GM19238 (cell line): ENCODE results near the gene SPDYE18.
"Not testable (repeated sequence)": the region's sequence is repeated elsewhere in the genome, so short reads cannot be mapped to it uniquely, and the experiment has no call there.

Source experiments
- DNase-seq: peaks from one replicate; pipeline ENCODE4 v3.0.0; 2011; ENCODE audit warnings: low spot score; ENCODE audit not compliant: insufficient read length

The SPDYE18 gene

DNA sequence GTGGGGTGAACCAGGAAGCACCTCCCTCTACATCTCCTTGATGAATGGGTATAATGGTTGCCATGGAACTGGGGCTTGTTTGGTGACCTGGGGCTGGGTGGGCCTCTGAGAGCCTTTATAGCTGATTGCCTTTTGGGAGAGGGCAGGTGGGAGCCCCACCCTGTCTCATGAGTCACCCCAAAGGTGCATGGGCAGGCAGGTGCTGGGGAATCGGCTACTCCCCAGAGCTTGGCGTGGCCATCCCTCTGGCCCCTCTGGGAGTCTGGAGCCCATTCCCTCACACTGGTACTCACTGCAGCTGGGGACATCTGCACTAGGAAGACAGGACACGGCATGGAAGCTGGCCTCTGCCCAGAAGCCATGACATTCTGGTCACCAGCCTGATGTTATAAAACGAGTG lies at the start of gene SPDYE18:
Gene SPDYE18 (minus strand): TSS at position 2 of the 400 bp plus-strand sequence. CDS start 2,046 bp downstream, outside the sequence.
- DNase-seq: not testable (repeated sequence)

- not testable (repeated sequence) for DNase-seq
Measured at GRCh38 chr7:77108362-77108761, 46.0 kb upstream of the SPDYE18 start.

GRCh38 chr7:77107659-77108058 lies 45.3 kb upstream of the SPDYE18 start:
- DNase-seq: not testable (repeated sequence)

- not testable (repeated sequence) for DNase-seq
Measured at GRCh38 chr7:77105904-77106303, 43.5 kb upstream of the SPDYE18 start.

DNA sequence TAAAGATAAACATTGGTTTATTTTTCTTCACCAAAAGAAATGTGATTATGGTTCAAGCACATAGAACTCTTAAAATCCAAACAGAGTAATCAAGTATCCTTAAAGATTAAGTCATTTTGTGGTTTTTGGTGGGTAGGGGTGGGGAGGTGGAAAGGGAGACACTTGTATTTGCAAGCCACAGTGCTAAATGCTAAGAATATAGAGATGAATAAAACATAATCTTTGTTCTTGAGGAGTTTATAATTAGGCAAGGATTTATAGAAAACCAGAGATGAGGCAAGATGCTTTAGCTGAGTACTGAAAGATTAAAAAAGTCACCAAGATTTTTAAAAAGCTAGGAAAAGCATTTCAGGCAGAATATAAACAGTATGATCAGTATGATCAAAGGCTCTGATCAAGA lies 40.3 kb upstream of the SPDYE18 start:
- not testable (repeated sequence) for DNase-seq

DNA sequence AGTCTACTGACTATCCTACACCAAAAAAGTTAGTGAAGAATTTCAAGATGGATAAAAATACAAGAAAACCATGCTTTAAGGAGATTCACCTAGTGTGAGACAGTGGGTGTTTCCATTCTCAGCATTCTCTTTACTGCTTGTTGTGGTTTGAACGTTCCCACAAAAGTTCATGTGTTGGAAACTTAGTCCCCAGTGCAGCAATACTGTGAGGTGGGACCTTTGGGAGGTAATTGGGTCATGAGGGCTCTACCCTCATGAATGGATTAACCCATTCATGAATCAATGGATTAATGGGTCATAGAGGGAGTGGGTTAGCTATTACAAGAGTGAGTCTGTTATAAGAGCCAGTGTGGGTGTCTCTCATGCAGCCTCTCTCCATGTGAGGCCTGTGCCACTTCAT lies 38.8 kb upstream of the SPDYE18 start:
- DNase-seq: not testable (repeated sequence)

DNA sequence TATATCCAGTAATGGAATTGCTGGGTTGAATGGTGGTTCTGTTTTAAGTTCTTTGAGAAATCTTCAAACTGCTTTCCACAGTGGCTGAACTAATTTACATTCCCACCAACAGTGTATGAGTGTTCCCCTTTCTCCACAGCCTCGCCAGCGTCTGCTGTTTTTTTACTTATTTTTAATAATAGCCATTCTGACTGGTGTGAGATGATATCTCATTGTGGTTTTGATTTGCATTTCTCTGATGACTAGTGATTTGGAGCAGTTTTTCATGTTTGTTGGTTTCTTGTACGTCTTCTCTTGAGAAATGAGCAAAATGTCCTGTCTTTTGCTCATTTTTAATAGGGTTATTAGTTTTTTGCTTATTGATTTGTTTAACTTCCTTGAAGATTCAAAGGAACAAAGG lies 38.1 kb upstream of the SPDYE18 start:
- DNase-seq: not testable (repeated sequence)

- DNase-seq: not testable (repeated sequence)
Measured at GRCh38 chr7:77092301-77092700, 29.9 kb upstream of the SPDYE18 start.

DNA sequence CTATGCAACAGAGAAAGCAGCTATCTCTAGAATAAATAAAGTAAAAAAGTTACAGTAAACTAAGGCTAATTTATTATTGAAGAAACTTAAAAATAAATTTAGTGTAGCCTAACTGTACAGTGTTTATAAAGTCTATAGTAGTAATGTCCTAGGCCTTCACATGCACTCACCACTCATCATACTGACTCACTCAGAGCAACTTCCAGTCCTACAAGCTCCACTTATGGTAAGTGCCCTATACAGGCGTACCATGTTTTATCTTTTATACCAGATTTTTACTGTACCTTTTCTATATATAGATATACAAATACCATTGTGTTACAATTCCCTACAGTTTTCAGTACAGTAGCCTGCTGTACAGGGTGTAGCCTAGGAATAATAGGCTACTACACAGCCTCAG lies 19.8 kb upstream of the SPDYE18 start:
- DNase-seq: not testable (repeated sequence)

DNA sequence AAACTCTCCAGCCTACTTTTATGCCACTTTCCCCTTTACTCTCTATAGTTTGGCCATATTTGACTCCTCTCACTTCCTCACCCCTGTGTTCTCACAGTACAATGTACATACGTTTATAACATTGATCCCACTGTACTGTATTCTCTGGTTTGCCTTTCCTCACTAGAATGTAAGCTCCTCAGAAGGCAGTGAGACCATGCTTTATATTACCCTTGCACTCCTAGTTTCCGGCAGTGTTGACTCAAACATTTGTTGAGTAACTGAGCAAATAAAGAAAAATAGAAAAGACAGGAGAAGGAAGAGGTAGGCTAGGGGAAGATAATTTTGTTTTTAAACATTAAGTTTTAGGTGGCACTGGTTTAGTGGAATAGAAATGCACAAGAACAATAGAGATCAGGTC lies 17.9 kb upstream of the SPDYE18 start:
- not testable (repeated sequence) for DNase-seq

DNA sequence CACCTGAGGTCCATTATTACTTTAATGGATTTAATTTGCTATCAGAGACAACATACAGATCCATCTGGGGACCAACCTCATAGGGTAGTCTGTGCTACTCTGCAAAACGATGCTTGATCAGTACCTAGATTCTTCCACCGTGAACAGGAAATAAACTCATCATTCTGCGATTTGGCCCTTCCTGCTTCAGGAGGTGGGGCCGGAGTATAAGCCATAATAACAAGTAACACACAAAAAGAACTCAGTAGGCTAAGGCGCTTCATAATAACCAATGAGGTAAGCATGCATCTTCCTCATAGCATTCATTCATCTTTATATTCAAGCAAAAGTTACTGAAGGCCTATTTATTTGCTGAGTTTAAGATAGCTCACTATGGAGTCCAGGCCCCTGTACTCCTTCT lies 17.3 kb upstream of the SPDYE18 start:
- DNase-seq: not testable (repeated sequence)

DNA sequence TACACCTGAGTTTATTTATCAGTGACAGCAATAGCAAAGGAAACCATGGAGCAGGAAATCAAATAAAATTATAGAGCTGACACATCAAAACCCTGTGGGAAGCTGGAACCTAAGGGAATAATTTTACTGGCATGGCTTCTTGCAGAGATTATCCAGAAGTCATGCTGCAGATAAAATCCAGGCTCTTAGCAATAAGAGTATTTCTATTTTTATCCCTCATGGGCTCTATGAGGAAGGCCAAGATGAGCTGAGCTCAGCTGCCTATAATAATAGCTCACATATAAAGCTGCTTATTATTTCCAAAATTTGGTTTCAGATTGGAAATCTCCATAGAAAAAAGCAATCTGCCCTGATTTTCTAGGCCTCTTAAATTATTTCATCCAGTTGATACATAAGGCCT lies 16.8 kb upstream of the SPDYE18 start:
- DNase-seq: not testable (repeated sequence)

GRCh38 chr7:77077060-77077459 lies 14.7 kb upstream of the SPDYE18 start:
- DNase-seq: not testable (repeated sequence)

DNA sequence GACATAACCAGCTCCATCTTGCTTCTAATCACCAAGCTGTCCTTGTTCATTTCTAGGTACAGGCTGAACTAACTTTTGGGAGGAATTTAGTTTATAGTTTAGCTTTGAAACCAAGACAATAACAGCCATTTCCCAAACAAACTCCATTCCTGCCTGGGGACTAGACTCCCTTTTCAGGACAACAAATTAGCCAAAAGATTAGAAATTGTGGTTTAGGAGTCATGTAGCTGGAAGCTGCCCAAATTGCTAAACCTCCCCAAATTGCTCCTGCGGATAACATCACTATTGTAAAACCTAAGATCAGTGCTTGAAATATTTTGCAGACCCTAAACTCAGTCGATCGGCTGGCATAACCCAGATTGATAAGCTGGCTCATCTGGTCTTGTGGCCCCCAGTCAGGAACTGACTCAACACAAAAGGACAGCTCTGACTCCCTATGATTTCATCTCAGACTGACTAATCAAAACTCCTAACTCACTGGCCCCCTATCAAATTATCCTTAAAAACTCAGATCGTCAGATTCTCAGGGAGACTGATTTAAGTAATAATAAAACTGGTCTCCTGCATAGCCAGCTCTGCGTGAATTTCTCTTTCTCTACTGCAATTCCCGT lies 12.5 kb upstream of the SPDYE18 start:
- DNase-seq: not testable (repeated sequence)

GRCh38 chr7:77071108-77071507 lies 8.8 kb upstream of the SPDYE18 start:
- not testable (repeated sequence) for DNase-seq

GRCh38 chr7:77065869-77066268 lies 3.5 kb upstream of the SPDYE18 start:
- DNase-seq: not testable (repeated sequence)

GRCh38 chr7:77063732-77064131 lies 1.4 kb upstream of the SPDYE18 start:
- DNase-seq: not testable (repeated sequence)

GRCh38 chr7:77032261-77032660 lies 30.1 kb downstream of the SPDYE18 start, which contains the start of gene SPDYE17:
Gene SPDYE17, minus strand, starts transcription at chr7:77032361. Its CDS starts 1,791 bp downstream, at chr7:77030570.
- not testable (repeated sequence) for DNase-seq

- not testable (repeated sequence) for DNase-seq
Measured at GRCh38 chr7:77026349-77026748, 36.0 kb downstream of the SPDYE18 start.

DNA sequence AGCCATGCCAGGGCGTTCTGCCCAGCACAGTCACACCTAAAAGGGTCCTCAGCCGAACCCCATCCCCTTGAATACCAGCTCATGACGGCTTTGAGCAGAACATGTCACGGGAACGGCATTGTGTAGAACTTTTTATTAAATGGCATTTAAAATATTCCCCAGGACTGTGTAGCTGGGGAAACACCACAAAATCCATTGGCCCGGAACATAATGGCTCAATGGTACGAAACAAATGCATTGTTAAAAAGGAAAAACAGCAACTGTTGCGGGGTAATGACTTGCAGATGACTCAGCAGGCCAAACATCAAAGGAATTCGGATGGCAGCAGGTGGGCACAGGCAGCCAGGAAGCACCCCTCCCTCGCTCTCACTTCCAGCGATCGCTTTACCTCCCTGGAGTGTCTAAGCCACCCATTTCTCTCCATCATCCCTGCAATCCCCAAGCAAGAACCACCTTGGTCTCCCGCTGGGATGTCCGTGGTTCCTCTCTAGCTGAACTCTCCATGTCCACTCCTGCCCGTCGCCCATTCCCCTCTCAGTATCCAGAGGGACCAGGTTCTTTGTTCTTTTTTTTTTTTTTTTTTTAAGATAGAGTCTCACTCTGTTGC lies 52.2 kb downstream of the SPDYE18 start:
- DNase-seq: not testable (repeated sequence)

- DNase-seq: not testable (repeated sequence)
Measured at GRCh38 chr7:77008000-77008399, 54.4 kb downstream of the SPDYE18 start.
